Thyroid gland (tissue), 4 donors: ENCODE results near the gene WWC1.

Experiments used
- POLR2A ChIP-seq, 2 donors: fragments of 450-650 bp; IDR thresholded peaks; one replicate each; pipeline ENCODE4 v1.6.1; 2017; ENCODE audit warnings: antibody characterized with exemption in 2 of 2, mild to moderate bottlenecking in 2 of 2, moderate library complexity in 1 of 2
- TF ChIP-seq, protein P1 (sequence below), 6 experiments: fragments of 200-600 bp in 3 of 6; fragments of 450-650 bp in 3 of 6; sonication (generic) in 3 of 6; IDR thresholded peaks; one replicate each; pipeline ENCODE4 v1.5.1; 2016 to 2019; ENCODE audit warnings: antibody characterized with exemption in 6 of 6, mild to moderate bottlenecking in 2 of 6, inconsistent platforms in 1 of 6, moderate library complexity in 1 of 6

DNA sequence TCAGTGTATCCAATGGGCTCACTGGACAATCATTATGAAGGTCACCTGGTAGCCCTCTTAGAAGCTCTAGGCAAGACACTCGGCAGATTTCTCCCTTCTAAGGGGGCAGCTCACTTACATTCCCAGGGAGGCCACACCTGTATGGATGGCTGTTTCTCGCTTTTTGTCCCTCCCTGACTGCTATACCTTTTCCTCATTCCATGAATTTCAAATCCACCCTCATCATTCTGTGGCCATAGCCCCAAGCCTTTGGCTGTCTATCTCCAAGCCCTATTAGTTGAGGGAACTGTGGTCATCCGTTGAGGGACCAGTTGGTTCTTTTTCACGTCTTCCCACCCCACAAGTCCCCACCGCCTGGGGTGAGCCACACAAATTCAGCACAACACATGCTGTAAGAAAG lies 109.8 kb downstream of the WWC1 start:
- TF ChIP-seq, protein P1, sequence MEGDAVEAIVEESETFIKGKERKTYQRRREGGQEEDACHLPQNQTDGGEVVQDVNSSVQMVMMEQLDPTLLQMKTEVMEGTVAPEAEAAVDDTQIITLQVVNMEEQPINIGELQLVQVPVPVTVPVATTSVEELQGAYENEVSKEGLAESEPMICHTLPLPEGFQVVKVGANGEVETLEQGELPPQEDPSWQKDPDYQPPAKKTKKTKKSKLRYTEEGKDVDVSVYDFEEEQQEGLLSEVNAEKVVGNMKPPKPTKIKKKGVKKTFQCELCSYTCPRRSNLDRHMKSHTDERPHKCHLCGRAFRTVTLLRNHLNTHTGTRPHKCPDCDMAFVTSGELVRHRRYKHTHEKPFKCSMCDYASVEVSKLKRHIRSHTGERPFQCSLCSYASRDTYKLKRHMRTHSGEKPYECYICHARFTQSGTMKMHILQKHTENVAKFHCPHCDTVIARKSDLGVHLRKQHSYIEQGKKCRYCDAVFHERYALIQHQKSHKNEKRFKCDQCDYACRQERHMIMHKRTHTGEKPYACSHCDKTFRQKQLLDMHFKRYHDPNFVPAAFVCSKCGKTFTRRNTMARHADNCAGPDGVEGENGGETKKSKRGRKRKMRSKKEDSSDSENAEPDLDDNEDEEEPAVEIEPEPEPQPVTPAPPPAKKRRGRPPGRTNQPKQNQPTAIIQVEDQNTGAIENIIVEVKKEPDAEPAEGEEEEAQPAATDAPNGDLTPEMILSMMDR (IDR thresholded peaks at IDR 0.05): no peak
- TF ChIP-seq POLR2A (IDR thresholded peaks at IDR 0.05): no peak
